ENCODE measurements around the gene SH3RF3.

GRCh38 chr2:109223490-109223889 is 94.5 kb downstream of the SH3RF3 start:
- TF ChIP-seq CTCF (conservative IDR thresholded peaks at IDR 0.05 in 1 of 2, IDR thresholded peaks at IDR 0.05 in 1 of 2; ENCODE audit: low read depth in 1 of 2, low read length in 2 of 2) (no peak), EZH2 (IDR thresholded peaks at IDR 0.05; ENCODE audit: low read length, missing control alignments) (no peak)

Data from fibroblast of lung (primary cell).